MM.1S (cell line): ENCODE measurements around the gene SCPEP1.

ENCODE experiments used
- CTCF ChIP-seq: fragments of 300-600 bp; sonication (generic); IDR thresholded peaks from 2 replicates; pipeline ENCODE4 v1.5.1; 2016; ENCODE audit warnings: antibody characterized with exemption, low read length, mixed read lengths
- EZH2 ChIP-seq: fragments of 300-600 bp; sonication (generic); optimal IDR thresholded peaks from 2 replicates; pipeline ENCODE3; 2017; ENCODE audit warnings: low read depth, mild to moderate bottlenecking, antibody characterized with exemption, low read length, mixed read lengths
- EZH2phosphoT487 ChIP-seq: fragments of 300-600 bp; sonication (generic); IDR thresholded peaks from 2 replicates; pipeline ENCODE4 v1.6.1; 2018; ENCODE audit warnings: antibody characterized with exemption, low read length

- TF ChIP-seq CTCF (no peak), EZH2phosphoT487 (no peak), EZH2 (no peak)
Observed at GRCh38 chr17:56949595-56949994, 28.3 kb upstream of the SCPEP1 start.
